Measurements from ENCODE around the gene IGFBP6. TPM values are rescaled to one million over a fixed set of nuclear protein-coding genes. Genes with fewer than 3 reads are reported as not detected.
A peak's percentile ranks its signal among the peaks of the same experiment; 100 is the strongest.

Gene IGFBP6
- total and polyA plus RNA-seq, 9 of the 15 experiments (the other 6 are each of a cell fraction or from before 2014, with no cell fraction given), result 0.15 to 1.4 (median 0.54) TPM

DNA sequence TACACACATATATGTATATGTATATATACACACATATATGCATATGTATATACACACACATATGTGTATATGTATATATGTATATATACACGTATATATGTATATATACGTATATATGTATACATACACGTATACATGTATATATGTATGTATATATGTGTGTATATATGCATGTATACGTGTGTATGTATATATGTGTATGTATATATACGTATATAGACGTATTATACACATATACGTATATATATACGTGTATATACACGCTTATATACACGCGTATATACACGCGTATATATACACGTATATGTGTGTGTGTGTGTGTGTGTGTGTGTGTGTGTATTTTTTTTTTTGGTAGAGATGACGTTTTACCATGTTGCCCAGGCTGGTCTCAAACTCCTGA, 50.2 kb downstream of the IGFBP6 start (continued):
- TF ChIP-seq, protein P1, sequence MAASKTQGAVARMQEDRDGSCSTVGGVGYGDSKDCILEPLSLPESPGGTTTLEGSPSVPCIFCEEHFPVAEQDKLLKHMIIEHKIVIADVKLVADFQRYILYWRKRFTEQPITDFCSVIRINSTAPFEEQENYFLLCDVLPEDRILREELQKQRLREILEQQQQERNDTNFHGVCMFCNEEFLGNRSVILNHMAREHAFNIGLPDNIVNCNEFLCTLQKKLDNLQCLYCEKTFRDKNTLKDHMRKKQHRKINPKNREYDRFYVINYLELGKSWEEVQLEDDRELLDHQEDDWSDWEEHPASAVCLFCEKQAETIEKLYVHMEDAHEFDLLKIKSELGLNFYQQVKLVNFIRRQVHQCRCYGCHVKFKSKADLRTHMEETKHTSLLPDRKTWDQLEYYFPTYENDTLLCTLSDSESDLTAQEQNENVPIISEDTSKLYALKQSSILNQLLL (CRISPR knock-in tag; IDR thresholded peaks at IDR 0.05; ENCODE audit: borderline replicate concordance), result peak; percentile 100
- TF ChIP-seq POLR2AphosphoS5 (IDR thresholded peaks at IDR 0.05; ENCODE audit: control insufficient read depth, insufficient read depth, low read depth, low read length) (no peak), TBP (optimal IDR thresholded peaks at IDR 0.05; ENCODE audit: low read depth, low read length) (no peak), NFIX (CRISPR knock-in tag; IDR thresholded peaks at IDR 0.05; ENCODE audit: low read depth) (peak; percentile 90), ZKSCAN8 (CRISPR knock-in tag; IDR thresholded peaks at IDR 0.05) (no peak), MTF1 (CRISPR knock-in tag; IDR thresholded peaks at IDR 0.05; ENCODE audit: borderline replicate concordance) (peak; percentile 97), HOXB6 (CRISPR knock-in tag; IDR thresholded peaks at IDR 0.05; ENCODE audit: borderline replicate concordance) (peak; percentile 97), MXI1 (IDR thresholded peaks at IDR 0.05; ENCODE audit: low read depth, low read length) (no peak), NR1H2 (CRISPR knock-in tag; IDR thresholded peaks at IDR 0.05) (no peak), SRSF1 (IDR thresholded peaks at IDR 0.05; ENCODE audit: low read depth, low read length) (no peak), BCOR (IDR thresholded peaks at IDR 0.05) (no peak), BHLHE40 (IDR thresholded peaks at IDR 0.05; ENCODE audit: low read length) (no peak), SIN3B (IDR thresholded peaks at IDR 0.05; ENCODE audit: low read depth) (no peak), GTF2A2 (tag; IDR thresholded peaks at IDR 0.05) (no peak), TOE1 (IDR thresholded peaks at IDR 0.05; ENCODE audit: borderline replicate concordance) (no peak), TOE1 (CRISPR knock-in tag; IDR thresholded peaks at IDR 0.05; ENCODE audit: borderline replicate concordance, low read depth) (no peak), FOXP1 (CRISPR knock-in tag; IDR thresholded peaks at IDR 0.05) (no peak), TGIF2 (CRISPR knock-in tag; IDR thresholded peaks at IDR 0.05) (no peak), RBM34 (IDR thresholded peaks at IDR 0.05; ENCODE audit: borderline replicate concordance, insufficient read depth, low read length) (no peak)
- TF ChIP-seq, protein P2, sequence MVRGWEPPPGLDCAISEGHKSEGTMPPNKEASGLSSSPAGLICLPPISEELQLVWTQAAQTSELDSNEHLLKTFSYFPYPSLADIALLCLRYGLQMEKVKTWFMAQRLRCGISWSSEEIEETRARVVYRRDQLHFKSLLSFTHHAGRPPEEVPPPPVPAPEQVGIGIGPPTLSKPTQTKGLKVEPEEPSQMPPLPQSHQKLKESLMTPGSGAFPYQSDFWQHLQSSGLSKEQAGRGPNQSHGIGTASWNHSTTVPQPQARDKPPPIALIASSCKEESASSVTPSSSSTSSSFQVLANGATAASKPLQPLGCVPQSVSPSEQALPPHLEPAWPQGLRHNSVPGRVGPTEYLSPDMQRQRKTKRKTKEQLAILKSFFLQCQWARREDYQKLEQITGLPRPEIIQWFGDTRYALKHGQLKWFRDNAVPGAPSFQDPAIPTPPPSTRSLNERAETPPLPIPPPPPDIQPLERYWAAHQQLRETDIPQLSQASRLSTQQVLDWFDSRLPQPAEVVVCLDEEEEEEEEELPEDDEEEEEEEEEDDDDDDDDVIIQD (CRISPR knock-in tag; IDR thresholded peaks at IDR 0.05), result peak; percentile 97
- TF ChIP-seq, protein P3, sequence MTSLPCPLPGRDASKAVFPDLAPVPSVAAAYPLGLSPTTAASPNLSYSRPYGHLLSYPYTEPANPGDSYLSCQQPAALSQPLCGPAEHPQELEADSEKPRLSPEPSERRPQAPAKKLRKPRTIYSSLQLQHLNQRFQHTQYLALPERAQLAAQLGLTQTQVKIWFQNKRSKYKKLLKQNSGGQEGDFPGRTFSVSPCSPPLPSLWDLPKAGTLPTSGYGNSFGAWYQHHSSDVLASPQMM (CRISPR knock-in tag; IDR thresholded peaks at IDR 0.05), result no peak
- TF ChIP-seq, protein P4, sequence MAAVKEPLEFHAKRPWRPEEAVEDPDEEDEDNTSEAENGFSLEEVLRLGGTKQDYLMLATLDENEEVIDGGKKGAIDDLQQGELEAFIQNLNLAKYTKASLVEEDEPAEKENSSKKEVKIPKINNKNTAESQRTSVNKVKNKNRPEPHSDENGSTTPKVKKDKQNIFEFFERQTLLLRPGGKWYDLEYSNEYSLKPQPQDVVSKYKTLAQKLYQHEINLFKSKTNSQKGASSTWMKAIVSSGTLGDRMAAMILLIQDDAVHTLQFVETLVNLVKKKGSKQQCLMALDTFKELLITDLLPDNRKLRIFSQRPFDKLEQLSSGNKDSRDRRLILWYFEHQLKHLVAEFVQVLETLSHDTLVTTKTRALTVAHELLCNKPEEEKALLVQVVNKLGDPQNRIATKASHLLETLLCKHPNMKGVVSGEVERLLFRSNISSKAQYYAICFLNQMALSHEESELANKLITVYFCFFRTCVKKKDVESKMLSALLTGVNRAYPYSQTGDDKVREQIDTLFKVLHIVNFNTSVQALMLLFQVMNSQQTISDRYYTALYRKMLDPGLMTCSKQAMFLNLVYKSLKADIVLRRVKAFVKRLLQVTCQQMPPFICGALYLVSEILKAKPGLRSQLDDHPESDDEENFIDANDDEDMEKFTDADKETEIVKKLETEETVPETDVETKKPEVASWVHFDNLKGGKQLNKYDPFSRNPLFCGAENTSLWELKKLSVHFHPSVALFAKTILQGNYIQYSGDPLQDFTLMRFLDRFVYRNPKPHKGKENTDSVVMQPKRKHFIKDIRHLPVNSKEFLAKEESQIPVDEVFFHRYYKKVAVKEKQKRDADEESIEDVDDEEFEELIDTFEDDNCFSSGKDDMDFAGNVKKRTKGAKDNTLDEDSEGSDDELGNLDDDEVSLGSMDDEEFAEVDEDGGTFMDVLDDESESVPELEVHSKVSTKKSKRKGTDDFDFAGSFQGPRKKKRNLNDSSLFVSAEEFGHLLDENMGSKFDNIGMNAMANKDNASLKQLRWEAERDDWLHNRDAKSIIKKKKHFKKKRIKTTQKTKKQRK (IDR thresholded peaks at IDR 0.05; ENCODE audit: borderline replicate concordance, low read depth, low read length), result no peak
